Astrocyte (in vitro differentiated cells and primary cell): ENCODE data around the gene ASB18. TPM values are rescaled to one million over a fixed set of nuclear protein-coding genes. Genes with fewer than 3 reads are reported as not detected.

ENCODE experiments used
- DNase-seq: peaks from one replicate; pipeline ENCODE4 v3.0.0-alpha.2; 2010; ENCODE audit warnings: low read depth
- FAIRE-seq: peaks from 2 replicates; lab custom pipeline; 2011; peaks lifted over from hg19 to GRCh38; lab: Jason Lieb, UNC
- H2AFZ ChIP-seq: 2 replicates; pipeline ENCODE4 v1.6.0; 2012; ENCODE audit warnings: low read depth, low read length, inconsistent platforms
- H3K27ac ChIP-seq: 2 replicates; pipeline ENCODE4 v1.5.1; 2011; ENCODE audit warnings: low read depth, low read length, inconsistent platforms
- H3K27me3 ChIP-seq: 2 replicates; pipeline ENCODE4 v1.6.0; 2011; ENCODE audit warnings: low read length, inconsistent platforms; ENCODE audit not compliant: insufficient read depth
- H3K36me3 ChIP-seq: 2 replicates; pipeline ENCODE4 v1.5.1; 2011; ENCODE audit warnings: low read length, inconsistent platforms; ENCODE audit not compliant: insufficient read depth
- H3K4me1 ChIP-seq: 2 replicates; pipeline ENCODE4 v1.5.1; 2011; ENCODE audit warnings: low read length, inconsistent platforms; ENCODE audit not compliant: insufficient read depth
- H3K4me2 ChIP-seq: 2 replicates; pipeline ENCODE4 v1.6.0; 2012; ENCODE audit warnings: low read length, inconsistent platforms
- H3K4me3 ChIP-seq: 2 replicates; pipeline ENCODE4 v1.5.1; 2011; ENCODE audit warnings: low read depth, mild to moderate bottlenecking, low read length, inconsistent platforms; ENCODE audit not compliant: insufficient read depth
- H3K79me2 ChIP-seq: 2 replicates; pipeline ENCODE4 v1.6.0; 2012; ENCODE audit warnings: mild to moderate bottlenecking, low read length, inconsistent platforms; ENCODE audit not compliant: insufficient read depth
- H3K9ac ChIP-seq: 2 replicates; pipeline ENCODE4 v1.6.0; 2012; ENCODE audit warnings: mild to moderate bottlenecking, low read length, inconsistent platforms
- H3K9me3 ChIP-seq: 2 replicates; pipeline ENCODE4 v1.5.1; 2012; ENCODE audit warnings: low read depth, mild to moderate bottlenecking, low read length, inconsistent platforms; ENCODE audit not compliant: insufficient read depth
- H4K20me1 ChIP-seq: 2 replicates; pipeline ENCODE4 v1.6.0; 2012; ENCODE audit warnings: low read length, inconsistent platforms; ENCODE audit not compliant: insufficient read depth
- H3K27ac Mint-ChIP-seq: one replicate; pipeline ENCODE4 v1.8.0; 2021; ENCODE audit warnings: mild to moderate bottlenecking, mixed read lengths; ENCODE audit not compliant: unreplicated experiment
- H3K27me3 Mint-ChIP-seq: one replicate; pipeline ENCODE4 v1.8.0; 2021; ENCODE audit warnings: low read depth, mixed read lengths; ENCODE audit not compliant: unreplicated experiment
- H3K36me3 Mint-ChIP-seq: one replicate; pipeline ENCODE4 v1.8.0; 2021; ENCODE audit warnings: low read depth, mixed read lengths; ENCODE audit not compliant: unreplicated experiment
- H3K4me1 Mint-ChIP-seq: one replicate; pipeline ENCODE4 v1.8.0; 2021; ENCODE audit warnings: low read depth, mixed read lengths; ENCODE audit not compliant: unreplicated experiment
- H3K4me3 Mint-ChIP-seq: one replicate; pipeline ENCODE4 v1.8.0; 2021; ENCODE audit warnings: mild to moderate bottlenecking, moderate library complexity, mixed read lengths; ENCODE audit not compliant: unreplicated experiment
- H3K9me3 Mint-ChIP-seq: one replicate; pipeline ENCODE4 v1.8.0; 2021; ENCODE audit warnings: mild to moderate bottlenecking, mixed read lengths; ENCODE audit not compliant: unreplicated experiment
- EZH2 ChIP-seq: IDR thresholded peaks from 2 replicates; pipeline ENCODE4 v1.6.1; 2012; ENCODE audit warnings: mild to moderate bottlenecking, low read length, inconsistent platforms; ENCODE audit not compliant: insufficient read depth
- total RNA-seq: library from RNA; stranded (reverse); gene quantifications from 2 replicates; pipeline ENCODE4 v1.2.1, GENCODE V29; 2021
- TF ChIP-seq, protein P1 (sequence below): IDR thresholded peaks from 2 replicates; pipeline ENCODE4 v1.5.1; 2011; ENCODE audit warnings: low read depth, mild to moderate bottlenecking, inconsistent platforms, low read length, moderate library complexity; ENCODE audit not compliant: insufficient read depth

ASB18 gene
- total RNA-seq, 1 donor from 2014 or later: not detected

DNA sequence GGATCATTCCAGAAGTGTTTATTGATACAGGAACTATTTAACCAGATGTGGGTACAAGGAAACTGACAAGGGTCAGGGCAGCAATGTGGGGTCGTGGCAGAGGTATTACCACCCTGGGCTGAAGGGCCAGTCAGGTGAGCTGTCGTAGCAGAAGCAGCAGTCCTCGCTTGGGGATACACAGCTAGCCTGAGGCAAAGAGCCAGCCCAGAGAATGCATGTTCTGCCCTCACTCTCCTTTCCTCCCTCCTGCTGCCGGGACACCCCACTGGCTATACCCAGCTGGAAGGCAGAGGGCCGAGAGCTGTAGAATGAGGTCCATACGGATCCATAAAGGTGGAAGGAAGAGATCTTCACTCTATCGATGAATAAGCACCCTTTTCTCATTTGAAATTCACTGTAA is 63.8 kb downstream of the ASB18 start:
- Histone ChIP-seq H3K9ac (no peak overlapping the region), H4K20me1 (no peaks in the 10 kb centered on the region), H3K36me3 (no peaks in the 10 kb centered on the region), H3K27me3 (no peaks in the 10 kb centered on the region), H3K4me3 (no peak overlapping the region), H3K4me1 (no peaks in the 10 kb centered on the region), H3K27ac (no peak overlapping the region), H3K4me2 (no peak overlapping the region), H3K9me3 (peaks cover 3% of the 10 kb centered on the region), H2AFZ (no peak overlapping the region), H3K79me2 (no peaks in the 10 kb centered on the region)
- H3K27ac Mint-ChIP-seq: no peak overlapping the region
- H3K4me3 Mint-ChIP-seq: no peak overlapping the region
- peaks cover 7% of the 10 kb centered on the region for H3K27me3 Mint-ChIP-seq
- H3K36me3 Mint-ChIP-seq: no peaks in the 10 kb centered on the region
- H3K4me1 Mint-ChIP-seq: no peaks in the 10 kb centered on the region
- no peaks in the 10 kb centered on the region for H3K9me3 Mint-ChIP-seq
- FAIRE-seq: no peak
- DNase-seq: no peak
- TF ChIP-seq, protein P1, sequence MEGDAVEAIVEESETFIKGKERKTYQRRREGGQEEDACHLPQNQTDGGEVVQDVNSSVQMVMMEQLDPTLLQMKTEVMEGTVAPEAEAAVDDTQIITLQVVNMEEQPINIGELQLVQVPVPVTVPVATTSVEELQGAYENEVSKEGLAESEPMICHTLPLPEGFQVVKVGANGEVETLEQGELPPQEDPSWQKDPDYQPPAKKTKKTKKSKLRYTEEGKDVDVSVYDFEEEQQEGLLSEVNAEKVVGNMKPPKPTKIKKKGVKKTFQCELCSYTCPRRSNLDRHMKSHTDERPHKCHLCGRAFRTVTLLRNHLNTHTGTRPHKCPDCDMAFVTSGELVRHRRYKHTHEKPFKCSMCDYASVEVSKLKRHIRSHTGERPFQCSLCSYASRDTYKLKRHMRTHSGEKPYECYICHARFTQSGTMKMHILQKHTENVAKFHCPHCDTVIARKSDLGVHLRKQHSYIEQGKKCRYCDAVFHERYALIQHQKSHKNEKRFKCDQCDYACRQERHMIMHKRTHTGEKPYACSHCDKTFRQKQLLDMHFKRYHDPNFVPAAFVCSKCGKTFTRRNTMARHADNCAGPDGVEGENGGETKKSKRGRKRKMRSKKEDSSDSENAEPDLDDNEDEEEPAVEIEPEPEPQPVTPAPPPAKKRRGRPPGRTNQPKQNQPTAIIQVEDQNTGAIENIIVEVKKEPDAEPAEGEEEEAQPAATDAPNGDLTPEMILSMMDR: no peak
- TF ChIP-seq EZH2: no peak

- H3K4me1 Mint-ChIP-seq: no peaks in the 10 kb centered on the region
- H3K9me3 Mint-ChIP-seq: no peaks in the 10 kb centered on the region
- Histone ChIP-seq H2AFZ (no peak overlapping the region), H3K9me3 (no peaks in the 10 kb centered on the region), H3K4me2 (no peak overlapping the region), H3K4me3 (no peak overlapping the region), H3K36me3 (no peaks in the 10 kb centered on the region), H4K20me1 (no peaks in the 10 kb centered on the region), H3K4me1 (no peaks in the 10 kb centered on the region), H3K9ac (no peak overlapping the region), H3K27ac (no peak overlapping the region), H3K79me2 (no peaks in the 10 kb centered on the region), H3K27me3 (no peaks in the 10 kb centered on the region)
- peaks cover 16% of the 10 kb centered on the region for H3K27me3 Mint-ChIP-seq
- H3K4me3 Mint-ChIP-seq: no peak overlapping the region
- TF ChIP-seq EZH2: no peak
- TF ChIP-seq, protein P1: no peak
- DNase-seq (no peak), FAIRE-seq (no peak)
- no peaks in the 10 kb centered on the region for H3K36me3 Mint-ChIP-seq
- no peak overlapping the region for H3K27ac Mint-ChIP-seq
These were observed 67.8 kb downstream of the ASB18 start for GRCh38 chr2:236196366-236196765.

GRCh38 chr2:236195726-236196125 is 68.5 kb downstream of the ASB18 start:
- Mint-ChIP-seq H3K27ac (no peak overlapping the region), H3K4me1 (no peaks in the 10 kb centered on the region), H3K4me3 (no peak overlapping the region), H3K9me3 (no peaks in the 10 kb centered on the region), H3K27me3 (peaks cover 14% of the 10 kb centered on the region), H3K36me3 (no peaks in the 10 kb centered on the region)
- Histone ChIP-seq H3K4me1 (no peaks in the 10 kb centered on the region), H3K36me3 (no peaks in the 10 kb centered on the region), H4K20me1 (no peaks in the 10 kb centered on the region), H3K4me2 (no peak overlapping the region), H3K4me3 (no peak overlapping the region), H3K9me3 (no peaks in the 10 kb centered on the region), H3K27me3 (no peaks in the 10 kb centered on the region), H3K9ac (no peak overlapping the region), H3K79me2 (no peaks in the 10 kb centered on the region), H3K27ac (no peak overlapping the region), H2AFZ (no peak overlapping the region)
- FAIRE-seq (no peak), DNase-seq (no peak)
- TF ChIP-seq, protein P1: no peak
- TF ChIP-seq EZH2: no peak
